Lower leg skin (tissue), 3 donors: ENCODE data around the gene ZBTB40.

Experiments
- POLR2A ChIP-seq, 2 donors: fragments of 450-650 bp; IDR thresholded peaks; one replicate each; pipeline ENCODE4 v1.6.1; 2016 to 2017; ENCODE audit warnings: antibody characterized with exemption in 2 of 2, mild to moderate bottlenecking in 1 of 2, moderate library complexity in 1 of 2
- TF ChIP-seq, protein P1 (sequence below), 3 donors: fragments of 450-650 bp; IDR thresholded peaks; one replicate each; pipeline ENCODE4 v1.5.1; 2016; ENCODE audit warnings: antibody characterized with exemption in 3 of 3, mild to moderate bottlenecking in 3 of 3, moderate library complexity in 2 of 3

DNA sequence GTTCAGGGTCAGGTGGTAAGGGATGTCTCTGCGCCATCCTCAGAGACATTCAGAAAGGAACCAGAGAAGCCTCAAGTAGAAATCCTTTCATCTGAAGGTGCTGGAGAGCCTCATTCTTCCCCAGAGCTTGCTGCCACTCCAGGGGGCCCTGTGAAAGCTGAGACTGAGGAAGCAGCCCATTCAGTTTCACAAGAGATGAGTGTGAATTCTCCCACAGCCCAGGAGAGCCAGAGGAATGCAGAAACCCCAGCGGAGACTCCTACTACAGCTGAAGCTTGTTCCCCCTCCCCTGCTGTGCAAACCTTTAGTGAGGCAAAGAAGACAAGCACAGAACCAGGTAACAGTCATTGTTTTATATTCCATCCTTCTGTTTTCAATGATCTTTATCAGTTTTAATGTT is 38.7 kb downstream of the ZBTB40 start:
- TF ChIP-seq, protein P1, sequence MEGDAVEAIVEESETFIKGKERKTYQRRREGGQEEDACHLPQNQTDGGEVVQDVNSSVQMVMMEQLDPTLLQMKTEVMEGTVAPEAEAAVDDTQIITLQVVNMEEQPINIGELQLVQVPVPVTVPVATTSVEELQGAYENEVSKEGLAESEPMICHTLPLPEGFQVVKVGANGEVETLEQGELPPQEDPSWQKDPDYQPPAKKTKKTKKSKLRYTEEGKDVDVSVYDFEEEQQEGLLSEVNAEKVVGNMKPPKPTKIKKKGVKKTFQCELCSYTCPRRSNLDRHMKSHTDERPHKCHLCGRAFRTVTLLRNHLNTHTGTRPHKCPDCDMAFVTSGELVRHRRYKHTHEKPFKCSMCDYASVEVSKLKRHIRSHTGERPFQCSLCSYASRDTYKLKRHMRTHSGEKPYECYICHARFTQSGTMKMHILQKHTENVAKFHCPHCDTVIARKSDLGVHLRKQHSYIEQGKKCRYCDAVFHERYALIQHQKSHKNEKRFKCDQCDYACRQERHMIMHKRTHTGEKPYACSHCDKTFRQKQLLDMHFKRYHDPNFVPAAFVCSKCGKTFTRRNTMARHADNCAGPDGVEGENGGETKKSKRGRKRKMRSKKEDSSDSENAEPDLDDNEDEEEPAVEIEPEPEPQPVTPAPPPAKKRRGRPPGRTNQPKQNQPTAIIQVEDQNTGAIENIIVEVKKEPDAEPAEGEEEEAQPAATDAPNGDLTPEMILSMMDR (IDR thresholded peaks at IDR 0.05) = no peak
- no peak for TF ChIP-seq POLR2A (IDR thresholded peaks at IDR 0.05)
